ENCODE results near the gene ACTA2. TPM values are rescaled to one million over a fixed set of nuclear protein-coding genes. Genes with fewer than 3 reads are reported as not detected.
A peak's percentile ranks its signal among the peaks of the same experiment; 100 is the strongest.

The ACTA2 gene
- total and polyA plus RNA-seq, 4 donors = 3,163 to 9,611 (median 4,255) TPM

DNA sequence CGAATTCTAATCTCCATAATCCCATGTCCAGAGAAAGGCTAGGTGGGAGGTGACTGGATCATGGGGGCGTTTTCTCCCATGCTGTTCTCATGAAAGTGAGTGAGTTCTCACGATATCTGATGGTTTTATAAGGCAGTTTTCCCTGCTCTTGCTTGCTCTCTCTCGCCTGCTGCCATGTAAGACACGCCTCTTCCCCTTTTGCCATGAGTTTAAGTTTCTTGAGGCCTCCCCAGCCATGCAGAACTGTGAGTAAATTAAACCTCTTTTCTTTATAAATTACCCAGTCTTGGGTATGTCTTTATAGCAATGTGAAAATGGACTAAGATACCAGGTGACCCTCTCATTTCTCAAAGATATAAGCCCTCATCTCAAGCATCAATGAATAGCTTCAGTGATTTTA is 1.1 kb upstream of the ACTA2 start:
- Histone ChIP-seq H3K4me1 (ENCODE audit: control insufficient read depth in 1 of 2, insufficient read depth in 2 of 2, low read length in 2 of 2) (peaks cover 5 to 8% of the 10 kb centered on the region in 2 donors), H3K27ac (ENCODE audit: low read depth in 1 of 2, low read length in 2 of 2) (peak overlapping the region; percentile 99), H3K4me3 (ENCODE audit: low read length in 2 of 2) (peak overlapping the region in 1 of 2 donors; percentile 100), H3K27me3 (ENCODE audit: control insufficient read depth in 1 of 2, insufficient read depth in 2 of 2, low read length in 1 of 2) (no peaks in the 10 kb centered on the region), H3K36me3 (ENCODE audit: control insufficient read depth in 1 of 2, insufficient read depth in 2 of 2, low read length in 1 of 2) (peaks cover 0 to 4% of the 10 kb centered on the region in 2 donors), H3K9me3 (ENCODE audit: control insufficient read depth, low read length) (no peaks in the 10 kb centered on the region)
- whole genome bisulfite sequencing, 2 donors = 19 to 26% methylated on average over 5 of the region's 5 CpGs
- ATAC-seq (ENCODE audit: low FRiP score) (no peak), DNase-seq (no peak)
- intact Hi-C loops (cut with DNase I) = no loop called here

- H3K4me3 ChIP-seq (ENCODE audit: low read length in 2 of 2) = peak overlapping the region; percentile 99 to 100
- intact Hi-C loops (cut with DNase I) = no loop called here
- peaks cover 0 to 8% of the 10 kb centered on the region in 2 donors for H3K36me3 ChIP-seq (ENCODE audit: control insufficient read depth in 1 of 2, insufficient read depth in 2 of 2, low read length in 1 of 2)
- peaks cover 0 to 2% of the 10 kb centered on the region in 2 donors for H3K4me1 ChIP-seq (ENCODE audit: control insufficient read depth in 1 of 2, insufficient read depth in 2 of 2, low read length in 2 of 2)
- WGBS, 2 donors = 3 to 7% methylated on average over 3 of the region's 3 CpGs
- H3K27ac ChIP-seq (ENCODE audit: low read depth in 1 of 2, low read length in 2 of 2) = peak overlapping the region; percentile 86 to 96
- H3K9me3 ChIP-seq (ENCODE audit: control insufficient read depth, low read length) = no peaks in the 10 kb centered on the region
- ATAC-seq (ENCODE audit: low FRiP score) (no peak), DNase-seq (no peak)
- H3K27me3 ChIP-seq (ENCODE audit: control insufficient read depth in 1 of 2, insufficient read depth in 2 of 2, low read length in 1 of 2) = no peaks in the 10 kb centered on the region
These were observed 2.4 kb downstream of the ACTA2 start for GRCh38 chr10:88949912-88950837.

- intact Hi-C loops (cut with DNase I) = no loop called here
- Histone ChIP-seq H3K9me3 (ENCODE audit: control insufficient read depth, low read length) (no peaks in the 10 kb centered on the region), H3K4me3 (ENCODE audit: low read length in 2 of 2) (peak overlapping the region; percentile 100), H3K27ac (ENCODE audit: low read depth in 1 of 2, low read length in 2 of 2) (peak overlapping the region in 1 of 2 donors; percentile 89), H3K4me1 (ENCODE audit: control insufficient read depth in 1 of 2, insufficient read depth in 2 of 2, low read length in 2 of 2) (peaks cover 0 to 2% of the 10 kb centered on the region in 2 donors), H3K27me3 (ENCODE audit: control insufficient read depth in 1 of 2, insufficient read depth in 2 of 2, low read length in 1 of 2) (no peaks in the 10 kb centered on the region), H3K36me3 (ENCODE audit: control insufficient read depth in 1 of 2, insufficient read depth in 2 of 2, low read length in 1 of 2) (peaks cover 0 to 10% of the 10 kb centered on the region in 2 donors)
- 4 to 10% methylated on average over 2 of the region's 2 CpGs for WGBS, 2 donors
- DNase-seq (no peak), ATAC-seq (ENCODE audit: low FRiP score) (no peak)
These were observed 3.5 kb downstream of the ACTA2 start for GRCh38 chr10:88949051-88949450.

DNA sequence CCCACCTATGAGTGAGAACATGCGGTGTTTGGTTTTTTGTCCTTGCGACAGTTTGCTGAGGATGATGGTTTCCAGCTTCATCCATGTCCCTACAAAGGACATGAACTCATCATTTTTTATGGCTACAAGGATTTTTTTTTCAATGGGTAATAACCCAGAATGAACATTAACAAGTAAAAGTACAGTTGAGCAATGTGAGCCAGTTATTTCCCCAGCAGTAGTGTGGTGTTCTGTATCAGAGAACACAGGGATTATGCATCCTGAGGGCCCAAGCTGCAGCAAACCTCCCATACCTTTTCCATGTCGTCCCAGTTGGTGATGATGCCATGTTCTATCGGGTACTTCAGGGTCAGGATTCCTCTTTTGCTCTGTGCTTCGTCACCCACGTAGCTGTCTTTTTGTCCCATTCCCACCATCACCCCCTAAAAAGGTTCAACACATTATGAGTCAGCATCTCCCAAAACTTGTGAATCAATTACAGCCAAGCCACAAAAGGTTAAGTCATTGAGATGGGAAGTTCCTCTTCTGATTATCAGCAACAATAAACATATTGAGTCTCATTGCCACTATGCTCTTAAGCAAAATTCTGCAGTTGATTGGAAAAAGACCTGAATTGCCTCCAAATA is 5.5 kb downstream of the ACTA2 start:
- peaks cover 0 to 2% of the 10 kb centered on the region in 2 donors for H3K4me1 ChIP-seq (ENCODE audit: control insufficient read depth in 1 of 2, insufficient read depth in 2 of 2, low read length in 2 of 2)
- DNase-seq (no peak), ATAC-seq (ENCODE audit: low FRiP score) (no peak)
- peak overlapping the region; percentile 100 for H3K4me3 ChIP-seq (ENCODE audit: low read length in 2 of 2)
- intact Hi-C loops (cut with DNase I) = no loop called here
- no peaks in the 10 kb centered on the region for H3K9me3 ChIP-seq (ENCODE audit: control insufficient read depth, low read length)
- H3K27me3 ChIP-seq (ENCODE audit: control insufficient read depth in 1 of 2, insufficient read depth in 2 of 2, low read length in 1 of 2) = no peaks in the 10 kb centered on the region
- H3K36me3 ChIP-seq (ENCODE audit: control insufficient read depth in 1 of 2, insufficient read depth in 2 of 2, low read length in 1 of 2) = peaks cover 13 to 21% of the 10 kb centered on the region in 2 donors
- 6 to 7% methylated on average over 5 of the region's 6 CpGs for WGBS, 2 donors
- H3K27ac ChIP-seq (ENCODE audit: low read depth in 1 of 2, low read length in 2 of 2) = peak overlapping the region in 1 of 2 donors; percentile 75

GRCh38 chr10:88946200-88946599 is 6.4 kb downstream of the ACTA2 start:
- Histone ChIP-seq H3K27me3 (ENCODE audit: control insufficient read depth in 1 of 2, insufficient read depth in 2 of 2, low read length in 1 of 2) (no peaks in the 10 kb centered on the region), H3K27ac (ENCODE audit: low read depth in 1 of 2, low read length in 2 of 2) (no peak overlapping the region), H3K9me3 (ENCODE audit: control insufficient read depth, low read length) (no peaks in the 10 kb centered on the region), H3K4me3 (ENCODE audit: low read length in 2 of 2) (peak overlapping the region; percentile 5 to 51), H3K36me3 (ENCODE audit: control insufficient read depth in 1 of 2, insufficient read depth in 2 of 2, low read length in 1 of 2) (peaks cover 14 to 26% of the 10 kb centered on the region in 2 donors), H3K4me1 (ENCODE audit: control insufficient read depth in 1 of 2, insufficient read depth in 2 of 2, low read length in 2 of 2) (peaks cover 0 to 2% of the 10 kb centered on the region in 2 donors)
- 5 to 11% methylated on average over 1 of the region's 1 CpG for WGBS, 2 donors
- ATAC-seq (ENCODE audit: low FRiP score) (no peak), DNase-seq (no peak)
- intact Hi-C loops (cut with DNase I) = no loop called here

- no peak for ATAC-seq (ENCODE audit: low FRiP score)
- WGBS, 2 donors = 3 to 6% methylated on average over 3 of the region's 3 CpGs
- intact Hi-C loops (cut with DNase I) = no loop called here
- H3K4me3 ChIP-seq (ENCODE audit: low read length in 2 of 2) = peak overlapping the region; percentile 29 to 34
- H3K4me1 ChIP-seq (ENCODE audit: control insufficient read depth in 1 of 2, insufficient read depth in 2 of 2, low read length in 2 of 2) = peaks cover 0 to 2% of the 10 kb centered on the region in 2 donors
- H3K27ac ChIP-seq (ENCODE audit: low read depth in 1 of 2, low read length in 2 of 2) = no peak overlapping the region
- peaks cover 18 to 33% of the 10 kb centered on the region in 2 donors for H3K36me3 ChIP-seq (ENCODE audit: control insufficient read depth in 1 of 2, insufficient read depth in 2 of 2, low read length in 1 of 2)
- no peaks in the 10 kb centered on the region for H3K27me3 ChIP-seq (ENCODE audit: control insufficient read depth in 1 of 2, insufficient read depth in 2 of 2, low read length in 1 of 2)
- no peaks in the 10 kb centered on the region for H3K9me3 ChIP-seq (ENCODE audit: control insufficient read depth, low read length)
- DNase-seq = no peak
These were observed 7.8 kb downstream of the ACTA2 start for GRCh38 chr10:88944813-88945212.

- WGBS, 2 donors = 10 to 16% methylated on average over 3 of the region's 3 CpGs
- Histone ChIP-seq H3K27ac (ENCODE audit: low read depth in 1 of 2, low read length in 2 of 2) (peak overlapping the region; percentile 52 to 70), H3K4me1 (ENCODE audit: control insufficient read depth in 1 of 2, insufficient read depth in 2 of 2, low read length in 2 of 2) (peaks cover 0 to 2% of the 10 kb centered on the region in 2 donors), H3K4me3 (ENCODE audit: low read length in 2 of 2) (no peak overlapping the region), H3K36me3 (ENCODE audit: control insufficient read depth in 1 of 2, insufficient read depth in 2 of 2, low read length in 1 of 2) (peaks cover 23 to 39% of the 10 kb centered on the region in 2 donors), H3K9me3 (ENCODE audit: control insufficient read depth, low read length) (no peaks in the 10 kb centered on the region), H3K27me3 (ENCODE audit: control insufficient read depth in 1 of 2, insufficient read depth in 2 of 2, low read length in 1 of 2) (no peaks in the 10 kb centered on the region)
- no peak for ATAC-seq (ENCODE audit: low FRiP score)
- intact Hi-C loops (cut with DNase I) = loop anchor here in 1 of 2 donors (2.0 kb wide), 1 partner anchor 47 kb away; the partner anchor contains the start of gene FAS
- no peak for DNase-seq
These were observed 8.8 kb downstream of the ACTA2 start for GRCh38 chr10:88943778-88944177.

- WGBS, 2 donors = 13 to 16% methylated on average over 6 of the region's 6 CpGs
These were observed 11.5 kb downstream of the ACTA2 start for GRCh38 chr10:88941026-88941425.

More at GRCh38 chr10:88941026-88941425, 11.5 kb downstream of the ACTA2 start:
- peak; percentile 2 for ATAC-seq (ENCODE audit: low FRiP score)
- Histone ChIP-seq H3K36me3 (ENCODE audit: control insufficient read depth in 1 of 2, insufficient read depth in 2 of 2, low read length in 1 of 2) (peaks cover 27 to 39% of the 10 kb centered on the region in 2 donors), H3K4me1 (ENCODE audit: control insufficient read depth in 1 of 2, insufficient read depth in 2 of 2, low read length in 2 of 2) (peaks cover 0 to 2% of the 10 kb centered on the region in 2 donors), H3K9me3 (ENCODE audit: control insufficient read depth, low read length) (no peaks in the 10 kb centered on the region), H3K4me3 (ENCODE audit: low read length in 2 of 2) (no peak overlapping the region), H3K27me3 (ENCODE audit: control insufficient read depth in 1 of 2, insufficient read depth in 2 of 2, low read length in 1 of 2) (no peaks in the 10 kb centered on the region), H3K27ac (ENCODE audit: low read depth in 1 of 2, low read length in 2 of 2) (peak overlapping the region in 1 of 2 donors; percentile 31)
- intact Hi-C loops (cut with DNase I) = no loop called here
- no peak for DNase-seq

Data from aorta (tissue), 5 donors.